RKO (cell line): ENCODE measurements around the gene FCN2.

Experiments used
- DNase-seq: peaks from one replicate; pipeline ENCODE4 v3.0.0-alpha.2; 2016; ENCODE audit warnings: low spot score

FCN2 gene

DNA sequence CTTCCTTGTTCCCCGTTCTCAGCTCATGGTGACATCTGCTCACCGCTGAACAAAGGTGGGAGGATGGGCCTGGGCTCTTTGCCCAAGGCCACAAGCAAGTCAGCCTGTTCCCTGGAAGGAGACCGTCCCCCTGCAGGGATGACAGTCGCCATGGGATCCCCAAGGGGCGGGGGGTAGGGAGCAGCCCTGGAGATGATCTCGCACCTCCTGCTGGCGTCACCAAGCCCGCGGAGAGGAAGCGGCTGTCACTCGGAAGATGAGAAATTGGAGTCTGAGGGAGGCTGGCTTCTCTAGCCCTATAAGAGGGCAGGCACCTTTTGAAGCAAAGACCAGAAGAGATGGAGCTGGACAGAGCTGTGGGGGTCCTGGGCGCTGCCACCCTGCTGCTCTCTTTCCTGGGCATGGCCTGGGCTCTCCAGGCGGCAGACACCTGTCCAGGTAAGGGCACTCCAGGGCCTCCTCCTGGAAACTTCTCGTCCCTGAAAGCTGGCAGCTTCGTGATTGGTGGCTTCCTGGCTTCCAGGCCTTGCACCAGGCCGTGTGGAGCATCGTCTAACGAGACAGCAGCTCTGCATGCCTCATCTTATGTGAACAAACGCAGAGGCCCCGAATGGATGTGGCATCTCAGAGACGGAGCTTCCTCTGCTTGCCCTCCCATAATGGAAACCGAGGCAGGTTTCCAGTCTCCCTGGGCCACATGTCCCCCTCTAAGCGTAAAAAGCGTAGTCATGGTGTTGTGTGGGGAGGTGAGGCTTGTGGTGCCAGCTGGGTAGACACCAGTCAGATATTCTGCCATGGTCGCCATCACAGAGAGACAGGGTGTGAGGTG, at the start of gene FCN2:
FCN2 (plus strand) TSS at position 327 of the 829 bp plus-strand sequence; CDS start at position 339, 12 bp downstream.
- no peak for DNase-seq

DNA sequence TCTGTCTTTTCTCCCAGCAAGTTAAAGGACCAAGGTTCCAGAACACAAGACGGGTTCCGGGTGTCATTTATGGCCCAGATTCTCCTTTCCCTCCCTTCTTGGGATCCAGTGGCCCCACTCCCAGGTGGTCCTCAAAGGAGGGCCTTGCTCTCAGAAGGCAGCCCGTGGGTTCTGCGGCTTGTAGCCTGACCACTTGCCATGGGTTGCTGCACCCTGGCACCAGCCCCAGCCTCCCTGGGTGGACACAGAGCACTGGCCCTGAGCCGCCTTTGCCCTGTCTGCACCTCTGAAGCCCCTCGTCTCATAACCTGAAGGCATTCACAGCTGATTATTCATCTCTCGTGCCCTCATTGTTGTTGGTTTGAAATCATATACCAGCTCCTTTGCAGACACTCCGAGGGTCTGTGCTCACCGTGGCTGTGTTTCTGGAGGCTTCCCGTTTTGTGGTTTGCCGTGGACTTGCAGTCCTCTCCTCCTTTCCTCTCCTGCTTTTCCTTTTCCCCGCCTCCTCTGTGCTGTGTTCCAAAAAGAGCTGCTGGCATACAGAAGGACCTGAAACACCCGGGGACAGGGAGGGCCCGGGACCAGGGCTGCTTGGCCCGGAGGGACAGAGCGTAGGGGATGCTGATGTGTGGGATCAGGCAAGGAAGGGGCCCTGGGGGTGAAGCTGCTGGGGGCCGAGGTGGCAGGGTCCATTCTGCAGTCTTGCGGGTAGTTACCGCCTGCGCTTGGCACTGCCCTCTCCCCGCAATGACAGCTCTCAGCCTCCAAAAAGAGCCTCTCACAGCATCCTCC, 49.5 kb upstream of the FCN2 start:
- DNase-seq, result no peak

DNA sequence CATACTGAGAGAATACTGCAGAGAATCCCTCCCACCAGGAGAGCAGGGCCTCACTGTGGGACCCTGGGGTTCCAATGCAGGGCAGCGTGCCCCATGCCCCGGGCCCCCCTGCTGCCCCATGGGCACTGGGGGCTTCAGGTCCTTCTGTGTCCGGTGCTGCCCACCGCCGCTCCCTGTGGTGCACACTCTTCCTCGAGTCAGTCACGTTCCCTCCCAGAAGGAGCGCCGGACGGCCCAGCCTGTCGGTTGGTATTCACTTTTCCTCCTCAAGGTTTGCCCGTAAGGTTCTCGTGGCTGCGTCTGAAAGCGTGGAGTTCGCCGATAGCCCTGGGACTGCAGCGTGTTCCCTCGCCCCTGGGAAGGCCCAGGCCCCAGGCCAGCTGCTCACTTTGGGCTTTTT, 48.1 kb upstream of the FCN2 start:
- no peak for DNase-seq

DNA sequence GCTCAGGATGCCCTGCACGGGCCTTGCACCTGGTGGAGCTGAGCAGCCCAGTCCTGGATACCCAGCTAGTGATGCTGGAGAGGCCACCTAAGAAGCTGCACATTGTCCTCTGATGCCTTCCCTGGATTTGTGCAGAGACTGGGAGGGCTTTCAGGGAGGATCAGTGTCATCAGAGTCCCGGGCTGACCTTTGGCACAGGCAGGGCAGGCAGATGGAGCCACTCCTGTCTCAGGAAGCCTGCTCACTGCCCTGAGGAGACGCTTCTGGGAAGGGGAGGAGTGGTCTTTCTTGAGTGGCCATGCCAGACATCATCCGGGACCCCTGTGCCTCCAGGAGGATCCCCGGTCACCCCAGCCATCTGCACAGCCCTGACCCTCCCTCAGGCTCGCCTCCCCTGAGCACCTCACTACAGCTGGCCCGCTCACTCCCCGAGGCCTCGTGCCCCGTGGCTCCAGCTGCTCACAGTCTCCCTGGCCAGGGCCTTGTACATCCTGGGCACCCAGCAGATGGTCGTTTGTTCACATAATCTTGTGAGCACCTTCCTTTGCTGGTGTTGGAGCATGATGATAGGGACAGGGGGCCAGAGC, 47.2 kb upstream of the FCN2 start:
- DNase-seq, result no peak

DNA sequence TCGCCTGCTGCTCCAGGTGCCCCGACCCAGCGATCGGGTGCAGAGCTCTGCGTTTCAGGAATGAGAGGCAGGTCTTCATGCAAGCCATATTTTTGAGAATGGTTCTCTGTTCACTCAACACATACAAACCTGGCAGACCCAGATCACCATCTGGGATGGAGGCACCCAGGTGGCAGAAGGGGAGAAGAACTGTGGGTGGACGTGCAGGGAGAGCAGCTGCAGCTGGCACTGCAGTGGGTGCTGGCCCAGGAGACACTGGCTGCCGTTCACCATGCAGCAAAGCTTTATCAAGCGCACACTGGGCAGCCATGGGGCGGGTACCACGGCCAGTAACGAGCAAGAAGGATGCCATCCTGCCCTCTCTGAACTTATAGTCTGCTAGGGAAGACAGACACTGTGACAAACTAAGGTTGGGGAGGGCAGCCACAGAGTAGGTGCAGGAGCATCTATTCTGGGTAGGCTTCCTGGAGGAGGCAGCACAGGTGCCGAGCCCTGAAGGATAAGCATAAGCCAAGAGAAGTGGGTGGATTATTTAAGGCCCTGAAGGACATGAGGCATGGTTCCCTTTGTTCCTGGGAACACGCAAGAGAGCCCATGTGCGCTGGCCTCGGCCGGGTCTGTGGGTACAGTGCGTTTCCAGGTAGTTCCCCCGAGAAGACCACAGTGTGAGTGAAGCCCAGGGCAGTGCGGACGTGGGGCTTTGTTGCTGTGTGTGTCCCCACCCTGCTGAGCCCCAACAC, 46.2 kb upstream of the FCN2 start:
- no peak for DNase-seq

DNA sequence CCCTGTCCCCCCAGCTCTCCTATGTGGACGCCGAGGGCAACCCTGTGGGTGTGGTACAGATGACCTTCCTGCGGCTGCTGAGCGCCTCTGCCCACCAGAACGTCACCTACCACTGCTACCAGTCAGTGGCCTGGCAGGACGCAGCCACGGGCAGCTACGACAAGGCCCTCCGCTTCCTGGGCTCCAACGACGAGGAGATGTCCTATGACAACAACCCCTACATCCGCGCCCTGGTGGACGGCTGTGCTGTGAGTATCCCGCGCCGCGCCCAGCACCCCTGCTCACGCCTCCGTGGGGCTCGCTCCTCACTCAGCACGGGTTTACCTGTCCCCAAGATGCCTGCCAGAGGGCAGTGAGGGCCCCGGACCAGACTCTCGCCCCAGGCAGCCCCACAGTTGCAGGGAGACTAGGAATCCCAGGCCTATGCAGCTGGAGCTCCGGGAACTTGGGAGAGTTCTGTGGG, 45.6 kb upstream of the FCN2 start:
- DNase-seq, result no peak

DNA sequence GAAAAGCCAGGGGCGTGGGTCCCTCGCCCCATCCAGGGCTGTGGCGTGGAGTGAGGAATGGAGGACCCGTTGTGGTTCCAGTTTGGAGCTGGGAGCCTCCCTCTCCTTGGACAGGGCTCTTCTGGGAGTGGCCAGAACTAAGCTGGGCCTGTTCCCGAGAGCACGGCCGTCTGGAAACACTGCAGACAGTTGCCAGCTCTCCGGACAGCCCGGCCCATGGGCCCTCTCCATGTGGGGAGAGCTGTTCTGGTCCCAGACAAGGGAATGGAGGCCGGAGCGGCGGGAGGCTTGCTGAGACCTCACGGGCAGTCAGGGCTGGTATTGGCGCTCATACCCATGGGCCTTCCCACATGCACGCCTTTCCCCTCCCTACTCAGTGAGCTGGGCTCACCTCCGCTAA, 45.2 kb upstream of the FCN2 start:
- no peak for DNase-seq

DNA sequence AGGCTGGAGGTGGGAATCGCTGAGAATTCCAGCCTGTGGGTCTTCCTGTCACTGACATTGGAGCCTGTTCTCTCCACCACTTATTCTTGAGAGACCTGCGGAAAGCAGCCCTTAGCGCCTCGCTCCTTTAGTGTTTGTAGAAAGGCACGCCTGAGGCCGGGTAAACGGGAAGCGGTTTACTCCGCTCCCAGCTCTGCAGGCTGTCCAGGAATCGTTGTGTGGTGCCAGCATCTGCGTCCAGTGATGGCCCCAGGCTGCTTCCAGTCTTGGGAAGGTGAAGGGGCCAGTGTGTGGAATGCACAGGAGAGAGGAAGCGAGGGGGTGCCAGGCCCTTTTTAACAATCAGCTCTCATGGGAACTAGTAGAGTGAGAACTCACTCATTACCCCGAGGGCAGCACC, 44.6 kb upstream of the FCN2 start:
- DNase-seq, result no peak

DNA sequence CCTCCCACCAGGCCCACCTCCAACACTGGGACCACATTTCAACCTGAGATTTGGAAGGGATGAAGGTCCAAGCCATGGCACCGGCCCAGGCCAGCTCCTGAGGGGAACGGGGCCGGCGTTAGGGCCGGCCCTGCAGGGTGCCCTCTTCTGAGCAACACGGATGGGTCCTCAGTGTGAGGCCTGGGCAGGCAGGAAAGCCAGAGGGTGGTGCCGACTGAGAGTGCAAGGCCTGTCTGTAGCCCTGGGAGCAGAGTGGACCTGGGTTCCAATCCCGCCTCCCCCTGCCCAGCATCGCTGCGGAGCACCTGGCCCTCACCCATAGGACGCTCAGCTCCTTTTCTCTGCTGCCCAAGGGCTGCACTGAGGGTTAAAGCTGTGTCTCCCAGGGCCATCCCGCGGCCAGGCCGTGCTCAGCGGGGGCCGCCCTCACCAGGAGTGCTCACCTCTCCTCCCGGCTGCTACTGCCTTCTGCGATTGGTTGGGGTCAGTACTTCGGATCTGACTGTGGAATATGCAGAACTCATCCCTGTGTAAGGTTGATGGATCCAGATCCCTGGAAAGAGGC, 44.1 kb upstream of the FCN2 start:
- DNase-seq, result no peak

DNA sequence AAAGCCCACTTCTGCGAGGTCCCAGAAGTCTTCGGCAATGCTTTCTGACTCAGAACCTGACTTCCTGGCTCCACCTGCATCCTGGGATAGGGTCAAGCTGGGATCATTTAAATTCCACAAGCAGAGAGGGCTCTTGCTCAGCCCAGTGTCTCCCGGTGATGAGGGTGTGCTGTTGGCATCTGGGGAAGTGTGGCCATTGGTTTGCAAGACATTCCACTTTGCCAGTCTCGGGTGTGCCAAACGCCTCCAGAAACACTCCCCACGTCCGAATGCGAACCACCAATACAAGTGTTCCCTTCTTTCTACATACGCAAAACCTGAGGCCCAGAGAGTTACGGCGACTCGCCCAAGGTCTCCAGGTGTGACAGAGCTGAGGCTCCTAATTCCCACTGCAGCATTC, 43.1 kb upstream of the FCN2 start:
- DNase-seq, result no peak

DNA sequence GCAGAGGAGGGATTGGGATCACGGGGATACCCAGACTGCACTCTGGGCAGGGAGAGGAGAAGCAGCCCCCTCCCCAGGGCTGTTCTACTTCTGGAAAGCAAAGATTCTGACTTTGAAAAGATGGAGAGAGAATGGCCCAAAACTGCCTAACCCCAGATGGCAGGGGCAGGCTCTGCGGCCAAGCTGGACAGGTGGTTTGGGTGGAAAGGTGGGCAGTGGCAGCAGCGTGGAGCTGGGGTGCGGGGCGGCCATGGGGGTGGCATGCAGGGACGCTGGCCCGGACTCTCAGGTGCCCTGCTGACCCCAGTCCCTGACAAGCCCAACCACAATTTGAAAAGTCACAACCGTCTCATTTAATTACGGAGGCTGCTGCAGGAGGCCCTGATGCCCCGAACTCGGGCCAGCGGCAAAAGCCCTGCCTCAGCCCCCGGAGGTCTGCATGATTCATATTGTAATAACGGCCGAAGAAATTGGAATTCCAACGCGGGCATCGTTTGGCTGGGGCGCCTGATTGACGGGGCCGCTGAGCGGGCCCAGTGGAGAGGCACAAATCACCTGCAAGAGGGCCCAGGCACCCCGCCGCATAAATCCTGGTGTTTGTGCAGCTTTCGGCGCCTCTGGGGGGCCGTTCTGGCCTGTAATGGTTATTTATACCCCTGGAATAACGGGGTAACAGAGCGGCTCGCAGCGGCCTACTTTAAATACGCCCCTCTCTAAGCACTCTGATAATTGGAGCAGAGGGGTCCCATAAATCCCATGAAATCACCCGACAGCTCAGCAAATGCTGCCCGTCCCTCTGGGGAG, 41.8 kb upstream of the FCN2 start:
- no peak for DNase-seq

DNA sequence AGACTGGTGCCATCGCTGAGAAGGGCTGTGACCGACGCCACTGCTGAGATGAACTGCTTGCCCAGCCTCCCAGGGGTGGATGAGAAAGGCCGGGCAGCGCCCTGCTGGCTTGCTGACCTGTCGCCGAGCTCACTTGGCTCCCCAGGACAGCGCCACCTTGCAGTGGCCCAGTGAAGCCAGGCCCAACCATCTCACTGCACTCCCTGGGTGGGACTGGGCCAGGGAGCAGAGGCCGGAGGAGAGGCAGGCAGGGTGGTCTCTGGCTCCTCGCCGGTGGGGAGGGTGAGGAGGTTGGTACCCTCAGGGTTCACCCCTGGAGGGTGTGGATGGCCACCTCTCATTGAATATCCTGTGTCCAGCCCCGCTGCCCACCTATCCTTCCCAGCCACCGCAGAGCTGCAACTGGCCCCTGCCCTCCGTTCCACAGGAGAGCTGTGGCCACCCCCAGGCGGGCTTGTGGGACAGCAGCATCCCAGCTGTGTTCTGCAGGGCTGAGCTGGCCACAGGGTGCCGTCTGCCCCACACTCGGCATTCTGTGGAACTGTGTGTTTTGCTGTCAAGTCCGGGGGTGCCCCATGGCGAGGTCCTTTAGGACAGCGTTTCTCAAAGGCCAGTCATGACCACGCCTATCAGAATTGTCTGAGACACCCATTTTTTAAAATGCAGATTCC, 41.0 kb upstream of the FCN2 start:
- DNase-seq, result no peak

DNA sequence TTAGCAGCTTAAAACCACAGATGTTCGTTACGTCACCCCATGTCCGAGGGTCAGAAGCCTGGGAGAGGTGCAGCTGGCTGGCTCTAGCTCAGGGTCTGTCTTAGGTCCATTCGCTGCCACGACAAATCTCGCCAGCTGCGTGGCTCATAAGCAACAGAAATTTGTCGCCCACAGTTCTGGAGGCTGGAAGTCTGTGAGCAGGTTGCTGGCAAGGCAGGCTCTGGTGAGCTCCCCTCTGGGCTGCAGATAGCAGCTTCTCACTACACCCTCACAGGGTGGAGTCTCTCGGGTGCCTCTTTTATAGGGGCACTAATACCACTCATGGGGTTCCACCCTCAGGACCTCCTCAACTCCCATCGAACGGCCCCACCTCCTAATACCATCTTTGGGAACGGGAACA, 40.1 kb upstream of the FCN2 start:
- DNase-seq, result no peak

DNA sequence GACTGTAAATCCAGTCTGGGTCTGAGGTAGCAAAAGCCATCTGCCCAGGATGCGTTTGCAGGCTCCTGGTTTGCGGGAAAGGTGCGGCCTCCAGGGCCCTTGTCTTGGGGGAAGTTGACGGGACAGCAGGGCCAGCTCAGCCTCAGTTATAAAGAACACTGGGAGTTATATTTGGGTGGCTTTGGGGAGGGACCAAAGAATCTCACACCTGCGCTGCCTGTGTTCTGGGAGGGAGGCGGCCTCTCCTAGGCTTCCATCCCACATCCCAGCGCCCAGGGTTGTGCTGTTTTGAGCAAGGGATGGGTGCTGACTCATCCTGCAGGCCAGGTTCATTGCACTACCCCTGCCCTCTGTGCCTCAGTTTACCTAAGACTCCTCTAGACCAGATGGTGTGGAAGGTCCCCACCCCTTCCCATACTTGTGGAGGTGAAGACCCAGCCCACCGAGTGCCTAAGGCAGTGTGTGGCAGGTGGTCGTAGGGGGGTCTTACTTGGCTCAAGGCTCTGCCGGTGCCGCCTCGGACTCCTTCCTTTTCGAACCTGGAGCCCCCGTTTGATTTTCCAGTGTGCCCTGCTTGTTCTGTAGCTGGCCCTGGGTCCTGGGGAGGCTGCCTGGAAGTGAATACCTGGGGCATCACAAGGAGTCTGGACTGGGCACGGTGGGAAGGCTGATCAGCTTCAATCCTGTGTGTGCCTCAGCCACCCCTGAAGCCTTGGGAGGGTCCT, 39.3 kb upstream of the FCN2 start:
- DNase-seq, result no peak

DNA sequence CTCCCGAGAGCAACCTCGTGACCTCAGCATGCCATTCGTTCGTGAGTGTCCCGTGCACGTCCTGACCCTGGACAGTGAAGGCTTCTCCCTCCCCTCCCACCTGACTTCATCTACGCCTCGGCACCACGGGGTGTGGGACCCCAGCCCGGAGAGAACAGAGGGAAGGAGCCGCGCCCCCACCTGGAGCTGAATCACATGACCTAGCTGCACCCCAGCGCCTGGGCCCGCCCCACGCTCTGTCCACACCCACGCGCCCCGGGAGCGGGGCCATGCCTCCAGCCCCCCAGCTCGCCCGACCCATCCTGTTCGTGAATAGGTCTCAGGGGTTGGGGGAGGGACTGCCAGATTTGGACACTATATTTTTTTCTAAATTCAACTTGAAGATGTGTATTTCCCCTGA, 38.3 kb upstream of the FCN2 start:
- DNase-seq, result no peak

DNA sequence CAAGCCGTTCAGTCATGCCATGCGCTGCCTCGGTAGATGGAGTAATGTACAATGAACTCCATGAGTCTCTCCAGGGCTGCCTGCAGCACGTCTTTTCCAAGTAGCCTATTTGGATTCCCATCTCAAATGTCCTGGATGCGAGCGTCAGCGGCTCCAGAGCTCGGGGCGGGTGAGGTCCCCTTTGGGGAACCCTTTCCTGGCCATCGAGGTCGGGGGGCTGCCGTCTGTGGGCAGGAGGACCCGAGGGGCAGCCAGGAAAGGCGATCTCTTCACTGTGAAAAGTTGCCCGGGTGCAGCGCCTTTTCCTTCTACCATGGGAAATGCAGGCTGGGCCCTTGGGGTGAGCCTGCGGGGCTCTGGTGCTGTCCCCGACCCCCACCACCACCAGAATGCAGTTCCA, 36.9 kb upstream of the FCN2 start:
- DNase-seq, result no peak

DNA sequence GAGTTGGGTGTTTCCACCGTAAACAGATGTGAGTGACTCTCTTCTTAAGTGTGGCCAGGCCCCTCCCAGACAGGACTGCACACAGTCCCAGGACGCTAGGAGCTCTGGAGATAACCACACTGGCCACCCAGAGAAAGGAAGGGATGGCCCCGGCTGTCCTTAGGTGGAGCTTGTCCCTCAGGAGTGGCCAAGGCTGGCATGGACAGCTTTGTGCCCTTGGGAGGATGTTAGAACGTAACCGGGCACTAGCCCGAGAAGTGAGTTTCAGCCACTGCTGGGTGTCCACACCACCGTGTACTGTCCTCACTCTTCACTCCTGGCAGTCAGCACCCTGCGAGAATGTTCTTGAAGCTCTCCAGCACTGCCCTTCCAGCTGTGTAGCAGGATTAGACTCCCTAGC, 35.8 kb upstream of the FCN2 start:
- no peak for DNase-seq

DNA sequence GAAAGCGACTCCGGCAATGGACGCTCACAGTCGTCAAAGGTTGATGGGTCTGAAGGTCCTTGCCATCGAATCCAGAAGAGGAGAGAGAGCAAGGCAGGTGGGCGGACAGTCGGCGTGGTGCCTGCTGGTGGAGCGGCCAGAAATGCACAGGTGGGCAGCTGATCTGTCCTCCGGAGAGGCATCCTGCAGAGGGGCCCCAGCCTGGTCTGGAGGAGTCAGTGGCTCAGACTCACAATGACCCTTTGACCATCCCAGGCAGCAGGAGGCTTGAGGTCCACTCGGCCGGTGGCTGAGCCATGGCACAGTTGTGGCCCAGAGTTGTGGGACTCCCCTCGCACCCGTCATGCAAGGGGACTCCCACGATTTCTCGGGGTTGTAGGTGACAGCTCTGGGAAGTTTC, 34.4 kb upstream of the FCN2 start:
- no peak for DNase-seq

DNA sequence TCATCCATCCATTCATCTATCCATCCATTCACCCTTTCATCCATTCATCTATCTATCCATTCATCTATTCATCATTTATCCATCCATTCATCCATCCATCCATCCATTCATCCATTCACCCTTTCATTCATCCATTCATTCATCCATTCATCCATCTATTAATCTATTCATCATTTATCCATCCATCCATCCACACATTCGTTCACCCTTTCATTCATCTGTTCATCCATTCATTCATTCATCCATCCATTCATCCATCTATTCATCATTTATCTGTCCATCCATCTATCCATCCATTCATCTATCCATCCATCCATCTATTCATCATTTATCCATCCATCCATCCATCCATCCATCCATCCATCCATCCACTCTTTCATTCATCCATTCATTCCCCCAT, 33.9 kb upstream of the FCN2 start:
- DNase-seq, result no peak

DNA sequence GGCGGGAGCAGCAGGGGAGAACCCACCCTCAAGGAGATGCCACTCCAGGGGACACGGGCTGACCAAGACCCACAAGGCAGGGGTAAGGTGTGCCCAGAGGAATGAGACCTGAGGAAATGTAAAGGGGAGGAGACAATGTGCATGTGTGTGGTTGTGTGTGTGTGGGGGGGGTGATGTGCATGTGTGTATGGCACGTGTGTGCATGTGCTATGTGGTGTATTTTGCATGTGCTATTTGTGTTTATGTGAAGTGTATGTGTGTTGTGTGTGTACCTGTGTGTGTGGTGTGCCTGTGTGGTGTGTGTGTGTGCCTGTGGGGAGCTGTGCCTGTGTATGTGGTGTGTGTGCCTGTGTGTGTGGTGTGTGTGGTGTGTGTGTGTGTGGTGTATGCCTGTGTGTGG, 33.5 kb upstream of the FCN2 start:
- DNase-seq, result no peak
